Measurements from ENCODE around the gene MSMP.

Gene MSMP

GRCh38 chr9:35754264-35754663 lies at the start of gene MSMP:
Gene MSMP (minus strand): TSS chr9:35754276. CDS start chr9:35754129, 147 bp downstream.
- Mint-ChIP-seq H3K27me3 (no peaks in the 10 kb centered on the region), H3K4me3 (no peak within 1 kb of the TSS), H3K4me1 (ENCODE audit: low read depth) (peaks cover 37% of the 10 kb centered on the region), H3K36me3 (ENCODE audit: low read depth) (peaks cover 60% of the 10 kb centered on the region), H3K9me3 (no peaks in the 10 kb centered on the region), H3K27ac (peak within 1 kb of the TSS; percentile 27)
- DNase-seq, result no peak

GRCh38 chr9:35801328-35802128 lies 47.5 kb upstream of the MSMP start:
- no peak for DNase-seq
- Mint-ChIP-seq H3K27ac (peak overlapping the region; percentile 5), H3K9me3 (no peaks in the 10 kb centered on the region), H3K4me3 (no peak overlapping the region), H3K36me3 (ENCODE audit: low read depth) (peaks cover 57% of the 10 kb centered on the region), H3K4me1 (ENCODE audit: low read depth) (peaks cover 23% of the 10 kb centered on the region), H3K27me3 (no peaks in the 10 kb centered on the region)

- no peak overlapping the region for H3K4me3 Mint-ChIP-seq
- peaks cover 23% of the 10 kb centered on the region for H3K4me1 Mint-ChIP-seq (ENCODE audit: low read depth)
- no peaks in the 10 kb centered on the region for H3K27me3 Mint-ChIP-seq
- no peak for DNase-seq
- no peaks in the 10 kb centered on the region for H3K9me3 Mint-ChIP-seq
- H3K27ac Mint-ChIP-seq, result peak overlapping the region; percentile 53
- H3K36me3 Mint-ChIP-seq (ENCODE audit: low read depth), result peaks cover 47% of the 10 kb centered on the region
Observed at GRCh38 chr9:35800530-35800929, 46.5 kb upstream of the MSMP start.

GRCh38 chr9:35798658-35799374 lies 44.7 kb upstream of the MSMP start:
- Mint-ChIP-seq H3K9me3 (no peaks in the 10 kb centered on the region), H3K27me3 (no peaks in the 10 kb centered on the region), H3K36me3 (ENCODE audit: low read depth) (peaks cover 42% of the 10 kb centered on the region), H3K27ac (peak overlapping the region; percentile 90), H3K4me1 (ENCODE audit: low read depth) (peaks cover 27% of the 10 kb centered on the region), H3K4me3 (no peak overlapping the region)
- peak; percentile 54 for DNase-seq

GRCh38 chr9:35797311-35798109 lies 43.4 kb upstream of the MSMP start:
- peaks cover 27% of the 10 kb centered on the region for H3K4me1 Mint-ChIP-seq (ENCODE audit: low read depth)
- DNase-seq, result no peak
- peaks cover 41% of the 10 kb centered on the region for H3K36me3 Mint-ChIP-seq (ENCODE audit: low read depth)
- H3K27ac Mint-ChIP-seq, result peak overlapping the region; percentile 48
- H3K27me3 Mint-ChIP-seq, result no peaks in the 10 kb centered on the region
- H3K9me3 Mint-ChIP-seq, result no peaks in the 10 kb centered on the region
- no peak overlapping the region for H3K4me3 Mint-ChIP-seq

- peaks cover 28% of the 10 kb centered on the region for H3K36me3 Mint-ChIP-seq (ENCODE audit: low read depth)
- no peak overlapping the region for H3K4me3 Mint-ChIP-seq
- H3K4me1 Mint-ChIP-seq (ENCODE audit: low read depth), result peaks cover 27% of the 10 kb centered on the region
- no peaks in the 10 kb centered on the region for H3K27me3 Mint-ChIP-seq
- H3K9me3 Mint-ChIP-seq, result no peaks in the 10 kb centered on the region
- H3K27ac Mint-ChIP-seq, result no peak overlapping the region
- DNase-seq, result no peak
Observed at GRCh38 chr9:35795695-35796094, 41.6 kb upstream of the MSMP start.

GRCh38 chr9:35793461-35793860 lies 39.4 kb upstream of the MSMP start:
- peak overlapping the region; percentile 42 for H3K27ac Mint-ChIP-seq

GRCh38 chr9:35792826-35793225 lies 38.8 kb upstream of the MSMP start:
- Mint-ChIP-seq H3K36me3 (ENCODE audit: low read depth) (peaks cover 32% of the 10 kb centered on the region), H3K27me3 (no peaks in the 10 kb centered on the region), H3K4me1 (ENCODE audit: low read depth) (peaks cover 15% of the 10 kb centered on the region), H3K4me3 (no peak overlapping the region), H3K9me3 (no peaks in the 10 kb centered on the region), H3K27ac (no peak overlapping the region)
- no peak for DNase-seq

More at GRCh38 chr9:35793461-35793860, 39.4 kb upstream of the MSMP start:
- peaks cover 28% of the 10 kb centered on the region for H3K36me3 Mint-ChIP-seq (ENCODE audit: low read depth)
- H3K4me3 Mint-ChIP-seq, result no peak overlapping the region
- DNase-seq, result no peak
- no peaks in the 10 kb centered on the region for H3K27me3 Mint-ChIP-seq
- H3K4me1 Mint-ChIP-seq (ENCODE audit: low read depth), result peaks cover 20% of the 10 kb centered on the region
- no peaks in the 10 kb centered on the region for H3K9me3 Mint-ChIP-seq

- peaks cover 9% of the 10 kb centered on the region for H3K4me1 Mint-ChIP-seq (ENCODE audit: low read depth)
- H3K9me3 Mint-ChIP-seq, result no peaks in the 10 kb centered on the region
- H3K4me3 Mint-ChIP-seq, result no peak overlapping the region
- H3K27ac Mint-ChIP-seq, result no peak overlapping the region
- no peak for DNase-seq
- peaks cover 38% of the 10 kb centered on the region for H3K36me3 Mint-ChIP-seq (ENCODE audit: low read depth)
- H3K27me3 Mint-ChIP-seq, result no peaks in the 10 kb centered on the region
Observed at GRCh38 chr9:35792024-35792813, 38.1 kb upstream of the MSMP start.

GRCh38 chr9:35791297-35791921 lies 37.3 kb upstream of the MSMP start, which contains the start of gene NPR2:
Gene NPR2 (plus strand): TSS chr9:35791591. CDS start chr9:35792409, 818 bp downstream.
- H3K9me3 Mint-ChIP-seq, result no peaks in the 10 kb centered on the region
- H3K27ac Mint-ChIP-seq, result no peak within 1 kb of the TSS
- no peak for DNase-seq
- no peak within 1 kb of the TSS for H3K4me3 Mint-ChIP-seq
- peaks cover 6% of the 10 kb centered on the region for H3K4me1 Mint-ChIP-seq (ENCODE audit: low read depth)
- no peaks in the 10 kb centered on the region for H3K27me3 Mint-ChIP-seq
- peaks cover 43% of the 10 kb centered on the region for H3K36me3 Mint-ChIP-seq (ENCODE audit: low read depth)

GRCh38 chr9:35790385-35791296 lies 36.6 kb upstream of the MSMP start:
- Mint-ChIP-seq H3K4me1 (ENCODE audit: low read depth) (peaks cover 6% of the 10 kb centered on the region), H3K27me3 (no peaks in the 10 kb centered on the region), H3K4me3 (no peak overlapping the region), H3K9me3 (no peaks in the 10 kb centered on the region), H3K36me3 (ENCODE audit: low read depth) (peaks cover 51% of the 10 kb centered on the region), H3K27ac (no peak overlapping the region)
- peak; percentile 61 for DNase-seq

GRCh38 chr9:35790025-35790384 lies 35.9 kb upstream of the MSMP start:
- Mint-ChIP-seq H3K27ac (no peak overlapping the region), H3K9me3 (no peaks in the 10 kb centered on the region)
- DNase-seq, result no peak

GRCh38 chr9:35789541-35789940 lies 35.5 kb upstream of the MSMP start:
- no peak for DNase-seq
- no peaks in the 10 kb centered on the region for H3K9me3 Mint-ChIP-seq
- H3K27ac Mint-ChIP-seq, result no peak overlapping the region
- H3K36me3 Mint-ChIP-seq (ENCODE audit: low read depth), result peaks cover 57% of the 10 kb centered on the region
- no peak overlapping the region for H3K4me3 Mint-ChIP-seq
- no peaks in the 10 kb centered on the region for H3K27me3 Mint-ChIP-seq
- peaks cover 6% of the 10 kb centered on the region for H3K4me1 Mint-ChIP-seq (ENCODE audit: low read depth)

More at GRCh38 chr9:35790025-35790384, 35.9 kb upstream of the MSMP start:
- H3K36me3 Mint-ChIP-seq (ENCODE audit: low read depth), result peaks cover 52% of the 10 kb centered on the region
- H3K4me1 Mint-ChIP-seq (ENCODE audit: low read depth), result peaks cover 6% of the 10 kb centered on the region
- H3K4me3 Mint-ChIP-seq, result no peak overlapping the region
- H3K27me3 Mint-ChIP-seq, result no peaks in the 10 kb centered on the region

Data from activated T-cell treated with anti-CD3 and anti-CD28 coated beads, Interleukin-2, amount 50 U/mL, for 24 hours (primary cell).